Measurements from ENCODE around the gene NSUN3. TPM values are rescaled to one million over a fixed set of nuclear protein-coding genes. Genes with fewer than 3 reads are reported as not detected.

Gene NSUN3
- total and polyA plus RNA-seq, 5 donors from 2014 or later: 9.8 to 26.2 (median 12.0) TPM

GRCh38 chr3:94173673-94174434, 111.0 kb downstream of the NSUN3 start:
- no peaks in the 10 kb centered on the region for H3K9me3 Mint-ChIP-seq
- H3K9me3 ChIP-seq (ENCODE audit: control insufficient read depth in 2 of 2, low read length in 2 of 2): no peaks in the 10 kb centered on the region
- H3K27ac ChIP-seq (ENCODE audit: insufficient read depth, low read length, poor library complexity, severe bottlenecking): no peak overlapping the region
- no peak overlapping the region for H3K27ac Mint-ChIP-seq
- peaks cover 5% of the 10 kb centered on the region for H3K27me3 Mint-ChIP-seq
- H3K4me3 ChIP-seq (ENCODE audit: low read depth, low read length): no peak overlapping the region
- no peaks in the 10 kb centered on the region for H3K4me1 Mint-ChIP-seq
- no peaks in the 10 kb centered on the region for H3K36me3 Mint-ChIP-seq
- DNase-seq: no peak
- H3K4me3 Mint-ChIP-seq: no peak overlapping the region
- H3K36me3 ChIP-seq (ENCODE audit: control insufficient read depth, insufficient read depth, low read length): no peaks in the 10 kb centered on the region
- peaks cover 5% of the 10 kb centered on the region for H3K27me3 ChIP-seq (ENCODE audit: control insufficient read depth, insufficient read depth, low read length)
- ATAC-seq (ENCODE audit: low read depth in 2 of 2): no peak
- no peaks in the 10 kb centered on the region for H3K4me1 ChIP-seq (ENCODE audit: control insufficient read depth, insufficient read depth, low read length, poor library complexity, severe bottlenecking)

- peaks cover 5% of the 10 kb centered on the region for H3K27me3 Mint-ChIP-seq
- DNase-seq (no peak), ATAC-seq (ENCODE audit: low read depth in 2 of 2) (no peak)
- H3K9me3 ChIP-seq (ENCODE audit: control insufficient read depth in 2 of 2, low read length in 2 of 2): no peaks in the 10 kb centered on the region
- no peaks in the 10 kb centered on the region for H3K36me3 ChIP-seq (ENCODE audit: control insufficient read depth, insufficient read depth, low read length)
- no peaks in the 10 kb centered on the region for H3K9me3 Mint-ChIP-seq
- no peaks in the 10 kb centered on the region for H3K36me3 Mint-ChIP-seq
- no peaks in the 10 kb centered on the region for H3K4me1 Mint-ChIP-seq
- no peak overlapping the region for H3K27ac ChIP-seq (ENCODE audit: insufficient read depth, low read length, poor library complexity, severe bottlenecking)
- no peak overlapping the region for H3K4me3 Mint-ChIP-seq
- peaks cover under 1% of the 10 kb centered on the region for H3K27me3 ChIP-seq (ENCODE audit: control insufficient read depth, insufficient read depth, low read length)
- no peak overlapping the region for H3K4me3 ChIP-seq (ENCODE audit: low read depth, low read length)
- no peak overlapping the region for H3K27ac Mint-ChIP-seq
- no peaks in the 10 kb centered on the region for H3K4me1 ChIP-seq (ENCODE audit: control insufficient read depth, insufficient read depth, low read length, poor library complexity, severe bottlenecking)
Measured at GRCh38 chr3:94175677-94176076, 112.8 kb downstream of the NSUN3 start.

GRCh38 chr3:94176988-94177745, 114.3 kb downstream of the NSUN3 start:
- H3K36me3 Mint-ChIP-seq: no peaks in the 10 kb centered on the region
- no peak for ATAC-seq (ENCODE audit: low read depth in 2 of 2)
- no peaks in the 10 kb centered on the region for H3K9me3 Mint-ChIP-seq

More at GRCh38 chr3:94176988-94177745, 114.3 kb downstream of the NSUN3 start:
- H3K4me3 Mint-ChIP-seq: no peak overlapping the region
- Histone ChIP-seq H3K9me3 (ENCODE audit: control insufficient read depth in 2 of 2, low read length in 2 of 2) (no peaks in the 10 kb centered on the region), H3K4me3 (ENCODE audit: low read depth, low read length) (no peak overlapping the region), H3K4me1 (ENCODE audit: control insufficient read depth, insufficient read depth, low read length, poor library complexity, severe bottlenecking) (no peaks in the 10 kb centered on the region), H3K27me3 (ENCODE audit: control insufficient read depth, insufficient read depth, low read length) (no peaks in the 10 kb centered on the region), H3K36me3 (ENCODE audit: control insufficient read depth, insufficient read depth, low read length) (no peaks in the 10 kb centered on the region), H3K27ac (ENCODE audit: insufficient read depth, low read length, poor library complexity, severe bottlenecking) (no peak overlapping the region)
- peaks cover 5% of the 10 kb centered on the region for H3K27me3 Mint-ChIP-seq
- no peaks in the 10 kb centered on the region for H3K4me1 Mint-ChIP-seq
- DNase-seq: no peak
- no peak overlapping the region for H3K27ac Mint-ChIP-seq

Other genes starting within 250 kb of the NSUN3 start
- 0.81 TPM for gene PROS1, start 89.2 kb upstream of the NSUN3 start, total RNA-seq
- not detected for gene PROS1, start 89.2 kb upstream of the NSUN3 start, polyA plus RNA-seq
- gene ARL13B, start 82.9 kb upstream of the NSUN3 start, total RNA-seq: 5.6 TPM
- 1 to 10 TPM; 5.8 to 7.5 (median 6.4) TPM for gene ARL13B, start 82.9 kb upstream of the NSUN3 start, polyA plus RNA-seq
- gene STX19, start 34.5 kb upstream of the NSUN3 start, total RNA-seq: not detected
- gene STX19, start 34.5 kb upstream of the NSUN3 start, polyA plus RNA-seq: under 1 TPM in 1 of 4 donors, not detected in 3; 0.95 TPM
- gene DHFR2, start 145 bp upstream of the NSUN3 start, total RNA-seq: 2.9 TPM
- 1 to 10 TPM; 4.2 to 6.7 (median 4.9) TPM for gene DHFR2, start 145 bp upstream of the NSUN3 start, polyA plus RNA-seq